Mammary microvascular endothelial cell (primary cell): ENCODE data around the gene NXPH3. TPM values are rescaled to one million over a fixed set of nuclear protein-coding genes. Genes with fewer than 3 reads are reported as not detected.

Experiments
- total RNA-seq: library from RNA; depleted of rRNA; stranded (reverse); fragments of >200 nt; gene quantifications from 2 replicates; pipeline ENCODE4 v1.2.3, GENCODE V29; 2015

Gene NXPH3
- total RNA-seq = 0.13 and 0.54 TPM in 2 replicates

GRCh38 chr17:49575679-49576087, at the start of gene NXPH3:
NXPH3 (plus strand) TSS chr17:49575871; CDS start chr17:49576220, 349 bp downstream.

Other genes with a start within 250 kb of the NXPH3 start
- gene ZNF652, start 213.6 kb upstream of the NXPH3 start, total RNA-seq = 8.6 and 9.3 TPM in 2 replicates
- 198 and 230 TPM in 2 replicates for gene PHB1, start 161.0 kb upstream of the NXPH3 start, total RNA-seq
- gene NGFR, start 80.6 kb upstream of the NXPH3 start, total RNA-seq = not detected in 2 replicates
- gene SPOP, start 102.2 kb downstream of the NXPH3 start, total RNA-seq = 39.6 and 46.6 TPM in 2 replicates
- gene SLC35B1, start 132.1 kb downstream of the NXPH3 start, total RNA-seq = 82.3 and 84.7 TPM in 2 replicates
- 9.3 and 10.0 TPM in 2 replicates for gene FAM117A, start 188.3 kb downstream of the NXPH3 start, total RNA-seq
- 21.1 and 31.1 TPM in 2 replicates for gene KAT7, start 212.8 kb downstream of the NXPH3 start, total RNA-seq